ENCODE results near the gene DNAAF5. TPM values are rescaled to one million over a fixed set of nuclear protein-coding genes. Genes with fewer than 3 reads are reported as not detected.

DNAAF5 gene
- polyA plus RNA-seq, 1 of the 3 experiments (the other 2 are of a cell fraction), result 58.5 TPM

DNA sequence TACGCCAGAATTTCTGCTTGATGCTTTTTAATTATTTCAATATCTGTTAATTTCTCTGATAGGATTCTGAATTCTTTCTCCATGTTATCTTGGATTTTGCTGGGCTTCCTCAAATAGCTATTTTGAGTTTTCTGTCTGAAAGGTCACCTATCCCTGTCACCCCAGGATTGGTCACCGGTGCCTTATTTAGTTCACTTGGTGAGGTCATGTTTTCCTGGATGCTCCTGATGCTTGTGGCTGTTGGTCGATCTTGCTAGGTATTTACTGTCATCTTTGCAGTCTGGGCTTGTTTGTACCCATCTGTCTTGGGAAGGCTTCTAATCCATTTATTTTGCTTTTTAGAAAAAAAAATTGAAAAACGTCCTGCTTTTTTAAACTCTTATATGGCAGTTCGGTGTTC is 11.7 kb downstream of the DNAAF5 start:
- no peaks in the 10 kb centered on the region for H3K4me1 ChIP-seq (ENCODE audit: control insufficient read depth in 1 of 2, insufficient read depth in 2 of 2, low read depth in 1 of 2, low read length in 1 of 2)
- H3K27ac ChIP-seq (ENCODE audit: low read depth in 2 of 2, low read length in 1 of 2), result no peak overlapping the region
- no peak overlapping the region for H3K4me3 ChIP-seq (ENCODE audit: low read depth in 2 of 2, low read length in 1 of 2)
- H4K20me1 ChIP-seq (ENCODE audit: insufficient read depth), result peaks cover 16% of the 10 kb centered on the region
- ChIA-PET CTCF (interaction anchor here (1.4 to 2.2 kb wide), 3 partner anchors 9 to 417 kb away, joined by 4 to 5 read pairs (median 5); no protein-coding TSS in a partner anchor), POLR2A (interaction anchor here (0.6 kb wide), 1 partner anchor 73 kb away, joined by 3 read pairs; no protein-coding TSS in a partner anchor)
- peaks cover 23 to 41% of the 10 kb centered on the region in 2 experiments for H3K36me3 ChIP-seq (replicated peaks in 1 of 2; ENCODE audit: control insufficient read depth in 1 of 2, insufficient read depth in 2 of 2, low read length in 1 of 2)
- H3K9me3 ChIP-seq, result peaks cover 10% of the 10 kb centered on the region; the same call in 1 of the 2 replicates
- no peak for DNase-seq
- peaks cover 68% of the 10 kb centered on the region for H3K79me2 ChIP-seq (ENCODE audit: insufficient read depth)
- no peaks in the 10 kb centered on the region for H3K27me3 ChIP-seq (ENCODE audit: insufficient read depth)
- H2AFZ ChIP-seq (ENCODE audit: low read depth), result no peak overlapping the region
- H3K9me2 ChIP-seq, result no peaks in the 10 kb centered on the region
- peaks cover 4% of the 10 kb centered on the region for H3F3A ChIP-seq (replicated peaks; ENCODE audit: insufficient read depth)
- H3K9ac ChIP-seq, result no peak overlapping the region
- WGBS (ENCODE audit: low lambda C conversion rate), result 90% methylated on average over 5 of the region's 5 CpGs
- no peak overlapping the region for H3K4me2 ChIP-seq
- no peak for TF ChIP-seq MXI1 (IDR thresholded peaks at IDR 0.05; ENCODE audit: low read depth, low read length)
- TF ChIP-seq RCOR1 (IDR thresholded peaks at IDR 0.05; ENCODE audit: low read length), result no peak
- no peak for TF ChIP-seq SIN3A (IDR thresholded peaks at IDR 0.05; ENCODE audit: borderline replicate concordance, low read depth, low read length)
- no peak for TF ChIP-seq USF1 (IDR thresholded peaks at IDR 0.05; ENCODE audit: borderline replicate concordance, low read depth)
- no peak for TF ChIP-seq TAF1 (IDR thresholded peaks at IDR 0.05; ENCODE audit: borderline replicate concordance, low read depth, low read length)
- TF ChIP-seq TEAD4 (IDR thresholded peaks at IDR 0.05; ENCODE audit: borderline replicate concordance, insufficient read depth), result no peak
- TF ChIP-seq SMC3 (IDR thresholded peaks at IDR 0.05; ENCODE audit: low read depth, low read length), result no peak
- TF ChIP-seq FOSL2 (IDR thresholded peaks at IDR 0.05; ENCODE audit: borderline replicate concordance, low read depth), result no peak
- no peak for TF ChIP-seq USF2 (IDR thresholded peaks at IDR 0.05; ENCODE audit: borderline replicate concordance, low read depth, low read length)

GRCh38 chr7:738723-739454 is 12.4 kb downstream of the DNAAF5 start:
- no peak for TF ChIP-seq MEF2A (IDR thresholded peaks at IDR 0.05; ENCODE audit: borderline replicate concordance, low read depth)
- no peak for TF ChIP-seq POLR2AphosphoS5 (IDR thresholded peaks at IDR 0.05; ENCODE audit: low read depth, low read length)
- TF ChIP-seq FOSL2 (IDR thresholded peaks at IDR 0.05; ENCODE audit: borderline replicate concordance, low read depth), result no peak
- no peak for TF ChIP-seq IRF3 (IDR thresholded peaks at IDR 0.05; ENCODE audit: low read depth, low read length)
- TF ChIP-seq ELF1 (IDR thresholded peaks at IDR 0.05), result no peak
- TF ChIP-seq USF2 (IDR thresholded peaks at IDR 0.05; ENCODE audit: borderline replicate concordance, low read depth, low read length), result no peak
- TF ChIP-seq MXI1 (IDR thresholded peaks at IDR 0.05; ENCODE audit: low read depth, low read length), result no peak
- no peak overlapping the region for H3K4me3 ChIP-seq (ENCODE audit: low read depth in 2 of 2, low read length in 1 of 2)
- H3K9me2 ChIP-seq, result no peaks in the 10 kb centered on the region
- 94% methylated on average over 15 of the region's 24 CpGs for WGBS (ENCODE audit: low lambda C conversion rate)
- ChIA-PET CTCF (interaction anchor here (1.4 to 2.2 kb wide), 3 partner anchors 10 to 417 kb away, joined by 4 to 5 read pairs (median 5); no protein-coding TSS in a partner anchor), POLR2A (no interaction called here)
- peaks cover 16% of the 10 kb centered on the region for H4K20me1 ChIP-seq (ENCODE audit: insufficient read depth)
- H3K27me3 ChIP-seq (ENCODE audit: insufficient read depth), result no peaks in the 10 kb centered on the region
- peaks cover 4% of the 10 kb centered on the region for H3F3A ChIP-seq (replicated peaks; ENCODE audit: insufficient read depth)
- H3K36me3 ChIP-seq (replicated peaks in 1 of 2; ENCODE audit: control insufficient read depth in 1 of 2, insufficient read depth in 2 of 2, low read length in 1 of 2), result peaks cover 17 to 40% of the 10 kb centered on the region in 2 experiments
- no peaks in the 10 kb centered on the region for H3K4me1 ChIP-seq (ENCODE audit: control insufficient read depth in 1 of 2, insufficient read depth in 2 of 2, low read depth in 1 of 2, low read length in 1 of 2)
- no peak overlapping the region for H3K27ac ChIP-seq (ENCODE audit: low read depth in 2 of 2, low read length in 1 of 2)
- H3K4me2 ChIP-seq, result no peak overlapping the region
- H2AFZ ChIP-seq (ENCODE audit: low read depth), result no peak overlapping the region
- H3K79me2 ChIP-seq (ENCODE audit: insufficient read depth), result peaks cover 62% of the 10 kb centered on the region
- peaks cover 10% of the 10 kb centered on the region; the same call in 1 of the 2 replicates for H3K9me3 ChIP-seq
- DNase-seq, result no peak
- no peak overlapping the region for H3K9ac ChIP-seq
